Ectodermal cell (in vitro differentiated cells): ENCODE results near the gene GRXCR2.

ENCODE experiments used
- H3K27ac ChIP-seq: 2 replicates; pipeline ENCODE4 v1.7.0; 2013; ENCODE audit warnings: mild to moderate bottlenecking, low read depth, low read length; ENCODE audit not compliant: insufficient read depth, poor library complexity, severe bottlenecking
- H3K27me3 ChIP-seq: 2 replicates; pipeline ENCODE4 v1.7.0; 2013; ENCODE audit warnings: mild to moderate bottlenecking, low read length; ENCODE audit not compliant: insufficient read depth, control insufficient read depth, poor library complexity, severe bottlenecking
- H3K36me3 ChIP-seq: one replicate; pipeline ENCODE4 v1.7.0; 2013; ENCODE audit warnings: low read length; ENCODE audit not compliant: control insufficient read depth, insufficient read depth
- H3K4me1 ChIP-seq: one replicate; pipeline ENCODE4 v1.7.0; 2013; ENCODE audit warnings: low read length; ENCODE audit not compliant: control insufficient read depth, insufficient read depth
- H3K4me3 ChIP-seq: 2 replicates; pipeline ENCODE4 v1.7.0; 2013; ENCODE audit warnings: low read depth, low read length, control low read depth; ENCODE audit not compliant: insufficient read depth
- H3K9me3 ChIP-seq: 2 replicates; pipeline ENCODE4 v1.7.0; 2013; ENCODE audit warnings: mild to moderate bottlenecking, low read length, moderate library complexity; ENCODE audit not compliant: control insufficient read depth
- WGBS, 2 experiments: methylation state at CpG; one replicate each; pipeline ENCODE4 v1.1.7; 2013; ENCODE audit warnings: missing lambda C conversion rate in 2 of 2; 5-methylcytosine and 5-hydroxymethylcytosine counted together

Gene GRXCR2

DNA sequence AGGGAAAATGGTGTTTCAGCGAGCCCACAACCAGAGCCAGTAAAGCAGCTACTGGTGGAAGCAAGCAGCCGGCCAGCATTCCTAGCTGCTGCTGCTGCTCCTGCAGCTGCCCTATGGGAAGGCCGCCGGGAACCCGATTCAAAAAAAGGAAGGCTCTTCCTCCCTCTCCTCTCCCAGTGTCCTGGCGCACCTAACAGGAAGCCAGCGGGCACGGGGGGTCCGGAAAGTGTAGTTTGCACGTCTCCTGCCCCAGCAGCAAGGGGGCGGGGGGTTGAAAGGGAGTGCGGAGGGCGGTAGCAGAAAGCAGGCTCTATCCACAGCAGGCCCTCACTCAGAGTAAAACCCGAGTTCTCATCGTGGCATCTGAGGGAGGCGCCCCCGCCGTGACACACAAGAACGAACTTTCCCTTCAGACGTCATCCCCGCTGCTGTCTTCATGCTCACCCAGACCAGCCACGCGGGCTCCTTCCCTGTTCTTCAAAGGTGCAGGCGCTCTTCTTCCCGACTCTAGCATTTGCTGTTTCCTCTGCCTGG lies 16.5 kb downstream of the GRXCR2 start:
- 5 to 6% methylated on average over 25 of the region's 25 CpGs for WGBS, 2 experiments
- H3K27me3 ChIP-seq = no peaks in the 10 kb centered on the region
- no peak overlapping the region for H3K27ac ChIP-seq
- H3K9me3 ChIP-seq = no peaks in the 10 kb centered on the region
- peaks cover 5% of the 10 kb centered on the region for H3K4me1 ChIP-seq
- H3K4me3 ChIP-seq = no peak overlapping the region
- no peaks in the 10 kb centered on the region for H3K36me3 ChIP-seq

DNA sequence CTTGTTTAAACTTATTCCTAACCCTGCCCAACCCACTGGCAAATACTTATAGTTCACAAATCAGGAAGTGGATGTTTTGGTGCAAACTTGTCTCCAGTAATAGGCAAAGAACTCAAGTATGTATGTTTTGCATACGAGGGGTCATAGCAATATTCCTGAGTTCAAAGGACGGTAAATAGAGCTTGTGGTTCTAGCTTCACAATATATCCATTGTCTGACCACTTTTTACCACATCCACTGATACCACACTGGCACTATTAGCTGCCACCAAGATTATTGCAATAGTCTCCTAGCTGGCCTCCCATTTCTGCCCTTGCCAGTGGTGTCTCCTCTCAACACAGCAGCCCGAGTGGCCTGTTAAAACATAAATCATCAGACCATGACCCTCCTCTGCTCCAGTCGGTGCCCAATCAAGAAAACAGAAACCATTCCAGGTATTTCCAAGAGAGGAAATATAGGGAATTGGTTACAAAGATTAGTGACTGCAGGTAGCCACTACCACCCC lies 17.0 kb downstream of the GRXCR2 start:
- 77 to 92% methylated on average over 3 to 4 of the region's 4 CpGs for WGBS, 2 experiments
- no peak overlapping the region for H3K4me3 ChIP-seq
- no peak overlapping the region for H3K27ac ChIP-seq

GRCh38 chr5:145854651-145855258 lies 18.1 kb downstream of the GRXCR2 start:
- 93 to 98% methylated on average over 2 of the region's 2 CpGs for WGBS, 2 experiments
- H3K27me3 ChIP-seq = no peaks in the 10 kb centered on the region
- no peaks in the 10 kb centered on the region for H3K9me3 ChIP-seq
- no peak overlapping the region for H3K27ac ChIP-seq
- H3K36me3 ChIP-seq = no peaks in the 10 kb centered on the region
- H3K4me1 ChIP-seq = peaks cover 5% of the 10 kb centered on the region
- no peak overlapping the region for H3K4me3 ChIP-seq

More for the DNA sequence above, 17.0 kb downstream of the GRXCR2 start:
- Histone ChIP-seq H3K27me3 (no peaks in the 10 kb centered on the region), H3K9me3 (no peaks in the 10 kb centered on the region), H3K4me1 (peaks cover 5% of the 10 kb centered on the region), H3K36me3 (no peaks in the 10 kb centered on the region)

DNA sequence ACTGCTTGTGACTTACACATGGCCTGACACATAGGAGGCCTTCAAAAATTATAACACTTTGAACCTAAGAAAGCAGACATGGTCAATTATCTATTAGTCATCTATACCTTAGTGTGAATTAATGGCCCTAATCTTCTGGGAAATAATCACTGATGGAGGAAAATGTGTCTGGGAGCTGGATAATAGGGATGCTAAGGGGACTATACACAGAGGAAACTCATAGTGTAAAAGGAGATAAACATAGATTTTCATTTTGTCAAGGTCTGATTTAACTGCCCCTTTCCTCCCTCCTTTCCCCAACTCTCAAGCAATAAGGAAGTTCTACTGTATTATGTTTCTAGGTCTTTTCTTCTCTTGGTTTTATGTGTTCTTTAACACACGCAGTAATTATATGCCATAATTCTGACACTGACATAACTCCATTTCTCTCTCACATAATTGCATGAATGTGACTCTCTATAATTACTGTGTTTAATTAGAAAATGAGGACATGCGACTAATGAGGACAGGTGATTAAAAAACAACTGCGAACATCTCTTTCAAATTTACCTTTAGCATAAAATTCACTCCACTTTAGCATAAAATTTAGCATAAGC lies 18.9 kb downstream of the GRXCR2 start:
- Histone ChIP-seq H3K9me3 (no peaks in the 10 kb centered on the region), H3K27ac (no peak overlapping the region), H3K4me3 (no peak overlapping the region), H3K27me3 (no peaks in the 10 kb centered on the region), H3K4me1 (peaks cover 5% of the 10 kb centered on the region), H3K36me3 (no peaks in the 10 kb centered on the region)
- 100% methylated on average over 2 of the region's 3 CpGs for WGBS, 2 experiments

DNA sequence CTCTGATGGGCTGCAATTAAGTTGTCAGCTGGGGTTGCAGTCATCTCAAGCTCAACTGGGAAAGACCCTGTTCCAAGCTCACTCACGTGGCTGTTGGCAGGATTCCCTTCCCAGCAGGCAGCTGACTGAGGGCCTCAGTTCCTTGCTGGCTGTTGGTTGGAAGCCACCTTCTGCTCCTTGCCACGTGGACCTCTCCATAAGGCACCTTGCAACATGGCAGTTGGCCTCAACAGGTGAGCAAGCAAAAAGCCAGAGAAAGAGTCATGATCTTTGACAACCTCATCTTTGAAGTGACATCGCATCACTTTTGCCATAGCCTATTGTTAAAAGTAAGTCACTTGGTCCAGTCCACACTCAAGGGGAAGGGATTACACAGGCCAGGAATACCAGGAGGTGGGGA lies 19.8 kb downstream of the GRXCR2 start:
- no peaks in the 10 kb centered on the region for H3K36me3 ChIP-seq
- WGBS, 2 experiments = 78 to 83% methylated on average over 3 of the region's 3 CpGs
- H3K4me1 ChIP-seq = peaks cover 5% of the 10 kb centered on the region
- no peaks in the 10 kb centered on the region for H3K27me3 ChIP-seq
- no peak overlapping the region for H3K27ac ChIP-seq
- no peak overlapping the region for H3K4me3 ChIP-seq
- no peaks in the 10 kb centered on the region for H3K9me3 ChIP-seq

- H3K36me3 ChIP-seq = no peaks in the 10 kb centered on the region
- no peaks in the 10 kb centered on the region for H3K27me3 ChIP-seq
- no peaks in the 10 kb centered on the region for H3K9me3 ChIP-seq
- H3K4me1 ChIP-seq = no peaks in the 10 kb centered on the region
- no peak overlapping the region for H3K27ac ChIP-seq
- H3K4me3 ChIP-seq = no peak overlapping the region
- WGBS, 2 experiments = 100% methylated on average over 1 of the region's 1 CpG
Measured at GRCh38 chr5:145848854-145849253, 24.0 kb downstream of the GRXCR2 start.

- H3K36me3 ChIP-seq = no peaks in the 10 kb centered on the region
- H3K27me3 ChIP-seq = no peaks in the 10 kb centered on the region
- H3K9me3 ChIP-seq = no peaks in the 10 kb centered on the region
- no peak overlapping the region for H3K27ac ChIP-seq
- no peaks in the 10 kb centered on the region for H3K4me1 ChIP-seq
- H3K4me3 ChIP-seq = no peak overlapping the region
- WGBS, 2 experiments = 92 to 96% methylated on average over 6 of the region's 6 CpGs
Measured at GRCh38 chr5:145847499-145848497, 25.0 kb downstream of the GRXCR2 start.

- 96 to 100% methylated on average over 2 to 3 of the region's 3 CpGs for WGBS, 2 experiments
- Histone ChIP-seq H3K4me1 (no peaks in the 10 kb centered on the region), H3K9me3 (no peaks in the 10 kb centered on the region), H3K27ac (no peak overlapping the region), H3K4me3 (no peak overlapping the region), H3K36me3 (no peaks in the 10 kb centered on the region), H3K27me3 (no peaks in the 10 kb centered on the region)
Measured at GRCh38 chr5:145846081-145846480, 26.7 kb downstream of the GRXCR2 start.

DNA sequence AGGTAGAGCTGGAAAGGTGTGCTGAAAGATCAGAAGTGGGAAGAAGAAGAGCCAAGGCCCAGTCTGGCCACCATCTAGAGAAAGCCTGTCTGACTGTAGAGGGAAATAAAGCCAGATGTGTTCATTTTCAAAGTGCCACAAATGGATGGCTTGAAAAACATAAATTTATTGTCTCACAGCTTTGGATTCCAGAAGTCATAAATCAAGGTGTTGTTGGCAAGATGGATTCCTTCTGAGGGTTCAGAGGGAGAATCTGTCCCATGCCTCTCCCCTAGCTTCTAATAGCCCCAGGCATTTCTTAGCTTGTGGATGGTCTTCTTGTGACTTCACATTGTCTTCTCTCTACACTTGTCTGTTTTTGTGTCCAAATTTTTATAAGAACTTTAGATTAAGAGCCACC lies 31.5 kb downstream of the GRXCR2 start:
- no peaks in the 10 kb centered on the region for H3K27me3 ChIP-seq

More for the DNA sequence above, 31.5 kb downstream of the GRXCR2 start:
- no peaks in the 10 kb centered on the region for H3K9me3 ChIP-seq
- no peak overlapping the region for H3K27ac ChIP-seq
- no peaks in the 10 kb centered on the region for H3K36me3 ChIP-seq
- H3K4me3 ChIP-seq = no peak overlapping the region
- H3K4me1 ChIP-seq = no peaks in the 10 kb centered on the region
